Left lung (tissue), 10 donors: ENCODE results near the gene CADM1. TPM values are rescaled to one million over a fixed set of nuclear protein-coding genes. Genes with fewer than 3 reads are reported as not detected.

ENCODE experiments used
- ATAC-seq: fragments of 200-7000 bp; cut with Tn5 transposase; one replicate; pipeline ENCODE4 v1.9.1; 2020; ENCODE audit warnings: moderate library complexity
- DNase-seq, 4 donors: peaks; one replicate each; pipeline ENCODE4 v3.0.0-alpha.2; 2013 to 2020
- H3K27ac ChIP-seq, 2 donors: fragments of 200-600 bp; sonication (generic) in 1 of 2; one replicate each; pipeline versions ENCODE4 v1.5.0 to v1.8.0; 2020 to 2021
- H3K27me3 ChIP-seq, 2 donors: fragments of 200-600 bp; sonication (generic) in 1 of 2; one replicate each; pipeline versions ENCODE4 v1.5.0 to v1.8.0; 2020 to 2021
- H3K36me3 ChIP-seq, 2 donors: fragments of 200-600 bp; sonication (generic) in 1 of 2; one replicate each; pipeline versions ENCODE4 v1.5.0 to v1.8.0; 2020 to 2021
- H3K4me1 ChIP-seq, 2 donors: fragments of 200-600 bp; one replicate each; pipeline ENCODE4 v1.8.0; 2021
- H3K4me3 ChIP-seq, 2 donors: fragments of 200-600 bp; sonication (generic) in 1 of 2; one replicate each; pipeline versions ENCODE4 v1.5.0 to v1.8.0; 2020 to 2021; ENCODE audit warnings: mild to moderate bottlenecking in 1 of 2
- H3K9me3 ChIP-seq, 2 donors: fragments of 200-600 bp; sonication (generic) in 1 of 2; one replicate each; pipeline versions ENCODE4 v1.5.0 to v1.8.0; 2020 to 2021
- intact Hi-C, 2 donors: fragments of 100-400 bp; cut with DNase I; formaldehyde crosslinking; loops; one replicate each; pipeline versions ENCODE4 v1.11.2 to v1.14.2; 2022
- polyA plus RNA-seq, 6 donors: library from polyadenylated mRNA; unstranded; fragments of 120-200 nt; gene quantifications; one replicate each; pipeline ENCODE4 v1.2.1, GENCODE V29; 2013; ENCODE audit not compliant: insufficient read length in 6 of 6
- total RNA-seq, 2 donors: library from RNA; stranded (reverse); fragmentation: NEBNext Ultra II Directional; extraction: Animal tissue kit (Norgen Biotek cat#: 25700); gene quantifications; one replicate each; pipeline ENCODE4 v1.2.1, GENCODE V29; 2021
- TF ChIP-seq, protein P1 (sequence below), 2 donors: fragments of 200-600 bp; sonication (generic) in 1 of 2; IDR thresholded peaks; one replicate each; pipeline versions ENCODE4 v1.5.0 to v1.8.0; 2021; ENCODE audit warnings: antibody characterized with exemption in 2 of 2
- donor health status: DM: no; HTN: yes; CAD: no.
- donor health status: DM: no; HTN: no; CAD: no.

Gene CADM1
- total and polyA plus RNA-seq, 8 donors = 105 to 307 (median 156) TPM

DNA sequence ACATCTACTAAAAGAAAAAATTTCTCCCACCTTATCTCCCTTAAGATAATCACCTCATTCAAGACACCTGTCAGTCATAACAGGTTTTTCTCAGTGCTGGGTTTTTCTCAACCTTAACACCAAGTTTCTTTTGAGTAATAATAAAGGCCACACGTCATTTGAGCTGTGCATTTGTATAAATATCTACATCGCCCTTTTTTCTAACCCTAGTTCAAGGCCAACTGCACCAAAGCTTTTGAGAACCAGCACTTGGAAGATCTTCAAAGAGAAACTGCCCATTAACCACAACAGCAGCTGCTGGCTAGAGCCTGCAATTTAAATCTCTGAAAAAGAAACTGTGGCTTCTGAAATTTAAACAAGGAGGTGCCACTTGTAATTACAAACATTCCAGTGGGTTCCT lies 6.9 kb downstream of the CADM1 start:
- H3K27me3 ChIP-seq = peaks cover 3 to 35% of the 10 kb centered on the region in 2 donors
- TF ChIP-seq, protein P1, sequence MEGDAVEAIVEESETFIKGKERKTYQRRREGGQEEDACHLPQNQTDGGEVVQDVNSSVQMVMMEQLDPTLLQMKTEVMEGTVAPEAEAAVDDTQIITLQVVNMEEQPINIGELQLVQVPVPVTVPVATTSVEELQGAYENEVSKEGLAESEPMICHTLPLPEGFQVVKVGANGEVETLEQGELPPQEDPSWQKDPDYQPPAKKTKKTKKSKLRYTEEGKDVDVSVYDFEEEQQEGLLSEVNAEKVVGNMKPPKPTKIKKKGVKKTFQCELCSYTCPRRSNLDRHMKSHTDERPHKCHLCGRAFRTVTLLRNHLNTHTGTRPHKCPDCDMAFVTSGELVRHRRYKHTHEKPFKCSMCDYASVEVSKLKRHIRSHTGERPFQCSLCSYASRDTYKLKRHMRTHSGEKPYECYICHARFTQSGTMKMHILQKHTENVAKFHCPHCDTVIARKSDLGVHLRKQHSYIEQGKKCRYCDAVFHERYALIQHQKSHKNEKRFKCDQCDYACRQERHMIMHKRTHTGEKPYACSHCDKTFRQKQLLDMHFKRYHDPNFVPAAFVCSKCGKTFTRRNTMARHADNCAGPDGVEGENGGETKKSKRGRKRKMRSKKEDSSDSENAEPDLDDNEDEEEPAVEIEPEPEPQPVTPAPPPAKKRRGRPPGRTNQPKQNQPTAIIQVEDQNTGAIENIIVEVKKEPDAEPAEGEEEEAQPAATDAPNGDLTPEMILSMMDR (IDR thresholded peaks at IDR 0.05) = no peak
- peaks cover 9 to 13% of the 10 kb centered on the region in 2 donors for H3K4me1 ChIP-seq
- intact Hi-C loops = no loop called here
- H3K27ac ChIP-seq = peak overlapping the region in 1 of 2 donors; percentile 5
- no peak overlapping the region for H3K4me3 ChIP-seq
- no peaks in the 10 kb centered on the region for H3K9me3 ChIP-seq
- no peaks in the 10 kb centered on the region for H3K36me3 ChIP-seq
- DNase-seq (no peak), ATAC-seq (peak; percentile 27)

DNA sequence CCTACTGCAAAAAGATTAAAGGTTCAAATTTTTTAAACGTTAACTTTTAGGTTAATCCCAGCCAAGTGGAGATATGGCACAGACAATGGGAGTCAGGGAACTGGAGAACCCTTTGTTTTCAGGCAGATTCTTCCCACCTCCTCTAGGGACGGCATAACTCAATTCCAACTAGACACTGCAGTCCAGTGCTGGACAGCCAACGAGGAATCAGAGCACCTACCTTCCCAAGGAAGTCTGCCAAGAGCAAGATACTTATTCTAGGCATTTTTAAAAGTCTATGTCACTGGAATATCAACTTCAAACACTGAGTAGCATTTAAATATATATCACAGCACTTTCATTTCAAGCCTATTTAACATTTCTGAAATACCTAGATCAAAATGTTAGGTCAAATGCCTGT lies 7.3 kb downstream of the CADM1 start:
- intact Hi-C loops = no loop called here
- Histone ChIP-seq H3K9me3 (no peaks in the 10 kb centered on the region), H3K27ac (peak overlapping the region in 1 of 2 donors; percentile 3), H3K36me3 (no peaks in the 10 kb centered on the region), H3K27me3 (peaks cover 3 to 31% of the 10 kb centered on the region in 2 donors), H3K4me3 (no peak overlapping the region), H3K4me1 (peaks cover 9 to 13% of the 10 kb centered on the region in 2 donors)
- TF ChIP-seq, protein P1 (IDR thresholded peaks at IDR 0.05) = no peak
- ATAC-seq (peak; percentile 5), DNase-seq (no peak)

DNA sequence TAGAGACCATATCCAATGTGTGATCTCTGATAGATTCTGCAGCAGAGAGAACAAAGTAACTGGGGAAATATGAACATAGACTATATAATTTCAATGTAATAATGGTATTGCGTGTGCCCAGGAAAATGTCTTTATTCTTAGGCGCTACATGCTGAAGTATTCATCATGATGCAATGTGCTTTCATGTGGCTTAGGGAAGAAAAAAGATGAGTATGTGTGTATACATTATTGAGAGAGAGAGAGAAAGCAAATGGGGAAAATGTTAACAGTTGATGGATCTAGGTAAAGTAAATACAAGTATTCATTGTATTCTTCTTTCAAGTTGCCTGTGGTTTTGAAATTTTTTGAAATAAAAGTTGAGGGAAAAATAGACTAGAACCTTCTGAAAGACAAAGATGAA lies 10.3 kb downstream of the CADM1 start:
- ATAC-seq (no peak), DNase-seq (no peak)
- TF ChIP-seq, protein P1 (IDR thresholded peaks at IDR 0.05) = no peak
- intact Hi-C loops = no loop called here
- Histone ChIP-seq H3K4me3 (no peak overlapping the region), H3K27me3 (peaks cover 0 to 1% of the 10 kb centered on the region in 2 donors), H3K9me3 (no peaks in the 10 kb centered on the region), H3K36me3 (no peaks in the 10 kb centered on the region), H3K27ac (peak overlapping the region in 1 of 2 donors; percentile 42), H3K4me1 (peaks cover 0 to 13% of the 10 kb centered on the region in 2 donors)

DNA sequence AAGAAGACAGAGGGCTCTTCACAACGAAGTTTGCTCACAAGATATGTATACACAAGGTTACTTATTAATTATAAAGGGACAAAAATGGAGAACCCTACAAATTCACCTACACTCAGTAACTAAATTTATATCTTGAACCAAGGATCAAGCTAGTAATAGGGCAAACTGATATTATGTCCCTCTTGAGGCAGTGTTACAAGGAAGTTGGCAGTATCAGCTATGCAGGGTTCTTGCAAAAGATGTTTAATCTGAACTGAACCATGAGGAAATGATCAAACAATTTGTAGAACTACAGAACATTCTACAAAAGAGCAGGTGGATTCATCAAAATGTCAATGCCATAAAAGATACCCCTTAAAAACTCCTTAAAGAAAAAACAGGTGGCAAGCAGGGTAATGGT lies 10.7 kb downstream of the CADM1 start:
- peaks cover 0 to 15% of the 10 kb centered on the region in 2 donors for H3K4me1 ChIP-seq
- intact Hi-C loops = no loop called here
- H3K4me3 ChIP-seq = no peak overlapping the region
- TF ChIP-seq, protein P1 (IDR thresholded peaks at IDR 0.05) = no peak
- H3K9me3 ChIP-seq = no peaks in the 10 kb centered on the region
- ATAC-seq (peak; percentile 64), DNase-seq (no peak)
- no peaks in the 10 kb centered on the region for H3K36me3 ChIP-seq
- no peaks in the 10 kb centered on the region for H3K27me3 ChIP-seq
- peak overlapping the region in 1 of 2 donors; percentile 42 for H3K27ac ChIP-seq

DNA sequence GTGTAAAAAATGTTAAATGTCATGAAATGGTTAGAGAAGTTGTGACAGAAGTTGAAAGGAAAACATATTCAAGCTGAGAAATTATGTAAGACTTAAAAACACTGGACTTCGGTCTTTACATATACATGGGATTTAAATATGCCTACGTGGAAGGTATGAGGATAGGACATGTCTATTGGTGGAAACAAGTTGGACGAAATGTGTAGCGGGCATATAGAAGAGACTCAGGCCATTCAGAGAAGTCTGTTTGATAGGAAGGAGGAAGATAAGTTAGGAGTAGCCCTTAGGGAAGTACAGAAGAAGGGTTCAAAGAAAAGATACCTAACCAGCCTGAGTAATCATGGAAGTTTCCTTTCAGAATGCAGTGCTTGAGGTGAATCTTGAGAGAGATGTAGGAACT lies 14.7 kb downstream of the CADM1 start:
- intact Hi-C loops = no loop called here
- DNase-seq (no peak), ATAC-seq (no peak)
- Histone ChIP-seq H3K27ac (no peak overlapping the region), H3K4me3 (no peak overlapping the region), H3K4me1 (peaks cover 0 to 12% of the 10 kb centered on the region in 2 donors), H3K36me3 (no peaks in the 10 kb centered on the region), H3K27me3 (no peaks in the 10 kb centered on the region), H3K9me3 (no peaks in the 10 kb centered on the region)
- TF ChIP-seq, protein P1 (IDR thresholded peaks at IDR 0.05) = no peak
